GM12801 (cell line): Measurements from ENCODE around the gene PLXDC1.

ENCODE experiments used
- TF ChIP-seq, protein P1 (sequence below): IDR thresholded peaks from one replicate; pipeline ENCODE4 v1.5.1; 2011; ENCODE audit warnings: control low read depth; ENCODE audit not compliant: insufficient read length; ENCODE audit errors: extremely low read depth

The PLXDC1 gene

DNA sequence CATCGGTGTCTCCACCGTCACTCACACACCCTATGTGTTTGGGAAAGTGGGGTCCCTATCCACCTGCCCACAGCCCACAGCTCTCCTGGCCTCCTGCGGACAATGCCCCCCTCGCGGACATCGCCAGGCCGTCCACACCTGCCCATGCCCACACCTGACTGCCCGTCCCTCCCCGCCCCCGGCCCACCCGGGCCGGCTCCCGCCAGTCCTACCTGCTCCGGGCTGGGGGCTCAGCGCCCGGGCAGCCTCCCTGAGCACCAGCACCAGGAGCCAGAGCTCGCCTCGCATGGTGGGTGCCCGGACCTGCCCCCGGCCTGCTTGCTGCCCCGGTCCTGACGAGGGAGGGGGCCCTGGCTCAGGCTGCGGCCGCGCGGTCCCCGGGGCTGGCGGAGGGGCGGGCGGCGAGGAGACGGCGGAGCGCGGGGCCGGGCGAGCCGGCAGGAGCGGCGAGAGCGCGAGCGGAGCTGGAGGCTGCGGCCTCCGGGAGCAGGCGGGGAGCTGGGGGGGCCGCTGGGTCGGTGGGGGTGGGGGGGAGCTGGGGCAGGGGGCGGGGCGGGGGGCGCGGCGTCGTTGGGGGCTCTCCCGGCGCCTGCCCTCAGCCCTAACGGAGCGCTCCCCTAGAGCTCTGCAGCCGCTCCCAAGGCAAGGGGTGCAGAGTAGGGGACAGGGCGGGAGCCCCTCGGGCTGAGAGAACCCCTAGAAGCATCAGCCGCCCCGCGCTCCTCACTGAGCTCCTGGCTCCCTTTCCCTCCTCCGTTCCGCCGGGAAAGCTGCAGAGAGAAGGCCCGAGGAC, at the start of gene PLXDC1:
Gene PLXDC1, minus strand, starts transcription at position 488 of the 793 bp plus-strand sequence. Its CDS starts 200 bp downstream, at position 288.
- TF ChIP-seq, protein P1, sequence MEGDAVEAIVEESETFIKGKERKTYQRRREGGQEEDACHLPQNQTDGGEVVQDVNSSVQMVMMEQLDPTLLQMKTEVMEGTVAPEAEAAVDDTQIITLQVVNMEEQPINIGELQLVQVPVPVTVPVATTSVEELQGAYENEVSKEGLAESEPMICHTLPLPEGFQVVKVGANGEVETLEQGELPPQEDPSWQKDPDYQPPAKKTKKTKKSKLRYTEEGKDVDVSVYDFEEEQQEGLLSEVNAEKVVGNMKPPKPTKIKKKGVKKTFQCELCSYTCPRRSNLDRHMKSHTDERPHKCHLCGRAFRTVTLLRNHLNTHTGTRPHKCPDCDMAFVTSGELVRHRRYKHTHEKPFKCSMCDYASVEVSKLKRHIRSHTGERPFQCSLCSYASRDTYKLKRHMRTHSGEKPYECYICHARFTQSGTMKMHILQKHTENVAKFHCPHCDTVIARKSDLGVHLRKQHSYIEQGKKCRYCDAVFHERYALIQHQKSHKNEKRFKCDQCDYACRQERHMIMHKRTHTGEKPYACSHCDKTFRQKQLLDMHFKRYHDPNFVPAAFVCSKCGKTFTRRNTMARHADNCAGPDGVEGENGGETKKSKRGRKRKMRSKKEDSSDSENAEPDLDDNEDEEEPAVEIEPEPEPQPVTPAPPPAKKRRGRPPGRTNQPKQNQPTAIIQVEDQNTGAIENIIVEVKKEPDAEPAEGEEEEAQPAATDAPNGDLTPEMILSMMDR: no peak

DNA sequence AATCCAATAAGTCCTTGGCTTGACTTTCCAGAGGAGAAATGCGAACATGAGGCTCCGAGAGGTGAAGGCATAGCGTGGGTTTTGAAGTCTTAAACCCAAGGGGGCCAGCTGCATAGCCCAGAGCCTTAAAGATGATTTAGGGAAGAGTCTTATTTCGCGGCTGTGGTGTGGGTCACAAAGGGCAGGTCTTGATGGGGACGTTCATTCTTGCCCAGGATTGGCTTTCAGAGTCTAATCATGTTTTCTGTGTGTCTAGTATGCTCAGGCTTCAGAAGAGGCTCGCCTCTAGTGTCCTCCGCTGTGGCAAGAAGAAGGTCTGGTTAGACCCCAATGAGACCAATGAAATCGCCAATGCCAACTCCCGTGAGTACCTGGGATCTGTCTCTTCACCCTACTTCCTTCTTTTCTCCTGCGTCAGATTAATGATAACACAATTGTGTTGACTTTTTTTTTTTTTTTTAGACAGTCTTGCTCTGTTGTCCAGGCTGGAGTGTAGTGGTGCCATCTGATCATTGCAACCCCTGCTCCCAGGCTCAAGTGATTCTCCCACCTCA, 49.6 kb upstream of the PLXDC1 start:
- TF ChIP-seq, protein P1: no peak

DNA sequence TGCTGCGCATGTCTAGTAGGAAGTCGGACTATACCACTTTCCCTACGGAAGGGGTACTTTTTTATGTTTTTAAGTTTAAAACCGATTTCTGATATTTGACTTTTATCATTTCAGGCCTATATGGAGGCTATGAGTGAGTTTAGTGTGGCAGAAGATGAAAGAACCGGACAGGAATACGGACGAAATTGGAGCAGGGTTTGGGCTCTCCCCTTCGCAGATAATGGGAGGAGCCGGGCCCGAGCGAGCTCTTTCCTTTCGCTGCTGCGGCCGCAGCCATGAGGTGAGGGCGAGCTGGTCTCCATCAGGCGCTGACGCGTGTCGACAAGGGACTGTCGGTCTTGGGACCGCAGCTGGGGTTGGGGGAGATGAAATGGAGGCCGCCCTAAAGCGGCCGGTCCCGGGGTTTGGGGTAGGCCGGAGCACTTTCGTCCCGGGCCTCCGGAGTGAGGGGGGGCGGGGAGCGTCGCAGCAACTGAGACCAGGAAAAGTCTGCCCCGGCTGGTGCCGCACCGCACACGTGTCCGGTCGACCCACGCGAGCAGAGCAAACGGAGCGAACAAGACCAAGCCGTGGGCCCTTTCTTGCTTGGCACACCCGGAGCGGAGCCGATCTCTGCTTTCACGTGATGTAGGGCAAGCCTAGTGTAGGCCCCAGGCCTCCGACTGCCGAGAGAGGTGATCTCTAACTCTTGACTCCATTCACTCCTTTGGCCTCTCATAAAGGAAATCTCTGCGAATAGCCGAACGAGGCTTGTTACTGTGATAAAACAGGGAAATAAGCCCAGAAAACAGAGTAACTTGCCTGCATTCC, 48.8 kb upstream of the PLXDC1 start, which contains the start of gene RPL19:
Gene RPL19, plus strand, starts transcription at position 214 of the 810 bp plus-strand sequence. Its CDS starts 62 bp downstream, at position 276.
- TF ChIP-seq, protein P1: no peak

DNA sequence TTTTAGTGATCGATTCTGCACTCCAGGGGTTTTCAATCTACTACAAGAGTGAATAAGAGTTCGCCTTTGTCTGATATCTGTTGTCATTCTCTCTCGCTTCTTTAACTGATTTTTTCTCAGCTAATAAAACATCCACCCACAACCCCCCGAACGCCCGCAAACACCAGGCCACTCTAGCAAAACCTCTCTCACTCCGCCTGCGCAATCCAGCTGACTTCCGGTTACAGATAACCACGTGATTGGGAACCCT, 48.3 kb upstream of the PLXDC1 start:
- TF ChIP-seq, protein P1: no peak

DNA sequence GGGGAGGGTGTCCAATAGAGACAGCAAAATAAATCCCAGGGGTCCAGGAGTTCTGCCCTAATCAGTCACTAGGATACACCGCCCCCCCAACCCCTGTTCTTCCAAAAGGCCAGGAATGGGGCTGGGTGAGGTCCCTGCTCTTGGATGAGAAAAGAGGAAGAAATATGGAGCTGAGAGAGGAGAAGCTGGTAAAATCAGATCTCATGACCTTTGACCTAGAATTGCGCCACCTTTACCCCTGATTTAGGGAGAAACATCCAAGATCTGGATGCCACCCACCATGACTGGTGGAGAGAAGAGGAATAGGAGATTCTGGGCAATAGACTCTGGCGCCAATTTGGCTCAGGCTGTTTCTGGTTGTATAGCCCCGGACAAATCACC, 46.7 kb upstream of the PLXDC1 start:
- TF ChIP-seq, protein P1: no peak

DNA sequence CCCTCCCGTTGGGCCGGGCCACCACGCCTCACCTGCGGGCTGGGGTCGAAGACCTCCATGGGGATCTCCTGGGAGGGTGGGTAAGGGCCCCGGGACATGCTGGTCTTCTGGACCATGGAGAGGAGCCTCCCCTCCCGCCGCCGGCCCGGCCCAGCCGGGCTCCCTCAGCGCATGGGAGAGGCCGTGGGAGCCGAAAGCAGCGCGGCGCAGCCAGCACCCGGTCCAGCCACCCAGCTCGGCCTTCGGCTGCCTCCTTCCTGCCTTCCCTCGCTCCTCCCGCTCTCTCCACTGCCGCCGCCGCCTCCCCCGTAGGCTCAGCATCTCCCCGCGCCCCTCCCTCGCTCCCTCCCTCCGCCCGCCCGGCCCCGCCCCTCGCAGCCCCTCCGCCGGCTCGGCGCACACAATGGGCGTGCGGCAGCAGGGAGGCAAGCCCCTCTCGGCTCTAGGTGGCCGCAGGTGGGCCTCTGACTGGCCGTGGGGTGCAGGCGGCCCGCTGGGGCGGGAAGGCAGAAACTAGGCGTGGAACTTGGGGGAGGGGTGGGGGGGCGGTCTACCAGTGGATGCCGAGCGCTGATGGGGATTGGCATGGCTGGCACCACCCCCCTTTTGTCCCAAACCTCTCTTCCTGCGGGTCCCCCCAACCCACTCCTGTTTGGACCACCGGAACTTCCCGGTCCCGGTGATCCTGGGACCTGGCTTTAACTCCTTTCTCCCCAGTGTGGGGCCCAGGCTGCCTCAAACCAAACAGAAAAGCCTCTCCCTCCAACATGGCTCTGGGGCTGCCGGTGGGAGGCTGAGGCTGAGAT, 46.1 kb upstream of the PLXDC1 start, which contains the start of gene CACNB1:
Gene CACNB1, minus strand, starts transcription at position 290 of the 806 bp plus-strand sequence. Its CDS starts 174 bp downstream, at position 116.
- TF ChIP-seq, protein P1: no peak
